Central memory CD8-positive, alpha-beta T cell (primary cell): Measurements from ENCODE around the gene GSTM2.
"Not testable (repeated sequence)": the region's sequence is repeated elsewhere in the genome, so short reads cannot be mapped to it uniquely, and the experiment has no call there.

Source experiments
- ATAC-seq: fragments of 150-1000 bp; cut with Tn5 transposase; replicated peaks from 2 replicates; pipeline ENCODE4 v1.10.0; 2022; ENCODE audit warnings: mild to moderate bottlenecking, moderate FRiP score, moderate number of reproducible peaks; ENCODE audit not compliant: poor library complexity, severe bottlenecking; ENCODE audit errors: extremely low read depth
- DNase-seq, 2 donors: peaks; one replicate each; pipeline ENCODE4 v3.0.0; 2021; ENCODE audit warnings: low spot score in 2 of 2
- H3K27ac Mint-ChIP-seq: one replicate; pipeline ENCODE4 v1.8.0; 2022; ENCODE audit warnings: low read depth, mild to moderate bottlenecking, moderate library complexity, mixed read lengths
- H3K27me3 Mint-ChIP-seq: one replicate; pipeline ENCODE4 v1.8.0; 2022; ENCODE audit warnings: mixed read lengths
- H3K36me3 Mint-ChIP-seq: one replicate; pipeline ENCODE4 v1.8.0; 2022; ENCODE audit warnings: mild to moderate bottlenecking, moderate library complexity, mixed read lengths; ENCODE audit not compliant: insufficient read depth
- H3K4me1 Mint-ChIP-seq: one replicate; pipeline ENCODE4 v1.8.0; 2022; ENCODE audit warnings: mixed read lengths
- H3K4me3 Mint-ChIP-seq: one replicate; pipeline ENCODE4 v1.8.0; 2022; ENCODE audit warnings: mild to moderate bottlenecking, moderate library complexity, mixed read lengths
- H3K9me3 Mint-ChIP-seq: one replicate; pipeline ENCODE4 v1.8.0; 2022; ENCODE audit warnings: mixed read lengths

GSTM2 gene

DNA sequence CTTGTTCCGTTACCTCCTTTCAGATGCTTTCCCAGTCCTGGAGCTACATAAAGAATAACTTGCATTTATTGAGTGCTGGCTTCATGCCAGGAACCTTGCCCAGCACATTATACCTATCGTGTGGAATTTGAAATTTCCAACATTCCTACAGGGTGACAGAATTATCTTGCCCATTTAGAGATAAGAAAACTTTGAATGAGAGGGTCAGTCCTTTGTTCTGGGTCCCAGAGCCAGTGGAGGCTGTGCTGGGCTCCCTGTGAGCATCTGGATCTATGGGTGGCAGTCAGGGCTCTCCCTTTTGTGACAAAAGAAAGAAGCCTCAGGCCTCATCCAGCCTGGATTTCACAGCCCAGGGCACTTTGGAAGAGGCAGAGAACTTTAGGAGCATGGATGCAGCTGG is 8.7 kb upstream of the GSTM2 start:
- Mint-ChIP-seq H3K4me1 (peaks cover 11% of the 10 kb centered on the region), H3K27me3 (no peaks in the 10 kb centered on the region), H3K9me3 (no peaks in the 10 kb centered on the region), H3K4me3 (no peak overlapping the region), H3K36me3 (peaks cover 8% of the 10 kb centered on the region), H3K27ac (no peak overlapping the region)
- ATAC-seq, result no peak
- DNase-seq, result peak in 1 of 2 donors; percentile 2

DNA sequence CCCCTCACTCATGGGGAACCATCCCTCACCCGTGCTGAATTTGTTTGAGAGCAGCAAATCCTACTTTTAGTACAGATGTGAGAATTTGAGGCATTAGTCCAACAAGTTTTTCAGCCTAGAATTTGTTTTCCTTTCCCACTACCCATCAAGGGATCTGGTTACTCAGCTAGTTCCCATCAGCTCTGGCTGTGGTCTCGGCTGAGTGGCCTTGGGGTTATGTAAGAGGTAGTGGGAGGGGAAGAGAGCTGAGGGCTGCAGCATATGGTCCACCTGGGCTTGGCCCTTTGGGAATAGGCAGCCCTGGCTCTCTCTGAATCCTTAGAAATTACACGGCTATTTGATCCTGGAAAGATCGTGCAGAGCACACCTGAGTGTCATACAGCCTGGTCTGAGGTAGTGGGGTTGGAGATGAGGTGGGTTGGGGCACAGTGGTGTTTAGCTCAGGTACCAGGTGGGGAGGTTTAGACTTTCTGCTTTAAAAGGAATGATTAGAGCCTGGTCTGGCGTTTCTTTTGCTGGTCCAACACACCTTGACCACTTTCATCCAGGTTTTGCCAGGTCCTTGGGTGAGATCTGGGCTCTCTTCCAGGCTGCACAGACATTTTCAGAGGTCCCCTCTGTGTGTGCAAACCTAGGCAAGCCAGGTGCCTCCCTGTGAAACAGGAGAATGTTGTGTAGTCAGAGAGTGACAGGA is 7.7 kb upstream of the GSTM2 start:
- Mint-ChIP-seq H3K9me3 (no peaks in the 10 kb centered on the region), H3K4me3 (no peak overlapping the region), H3K36me3 (peaks cover 8% of the 10 kb centered on the region), H3K27me3 (no peaks in the 10 kb centered on the region), H3K27ac (no peak overlapping the region), H3K4me1 (peaks cover 11% of the 10 kb centered on the region)
- ATAC-seq (no peak), DNase-seq (no peak)

DNA sequence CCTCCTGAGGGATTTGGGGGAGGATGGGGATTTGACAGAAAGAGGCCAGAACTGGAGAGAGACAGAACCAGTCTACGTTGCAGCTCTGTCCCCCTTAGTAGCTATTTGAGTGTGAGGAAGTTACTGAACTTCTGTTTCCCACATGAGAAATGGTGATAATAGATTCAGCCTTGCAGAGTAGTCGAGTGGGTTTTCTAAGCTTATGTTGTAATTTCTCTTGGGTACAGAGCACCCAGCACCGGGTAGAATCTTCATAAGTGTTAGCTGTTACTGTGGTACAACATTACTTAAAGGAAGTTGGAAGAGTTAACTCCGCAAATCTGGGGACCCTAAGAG is 7.2 kb upstream of the GSTM2 start:
- H3K9me3 Mint-ChIP-seq, H3K36me3 Mint-ChIP-seq, ATAC-seq, H3K4me3 Mint-ChIP-seq, H3K27me3 Mint-ChIP-seq, H3K27ac Mint-ChIP-seq, H3K4me1 Mint-ChIP-seq, DNase-seq: not testable (repeated sequence)

DNA sequence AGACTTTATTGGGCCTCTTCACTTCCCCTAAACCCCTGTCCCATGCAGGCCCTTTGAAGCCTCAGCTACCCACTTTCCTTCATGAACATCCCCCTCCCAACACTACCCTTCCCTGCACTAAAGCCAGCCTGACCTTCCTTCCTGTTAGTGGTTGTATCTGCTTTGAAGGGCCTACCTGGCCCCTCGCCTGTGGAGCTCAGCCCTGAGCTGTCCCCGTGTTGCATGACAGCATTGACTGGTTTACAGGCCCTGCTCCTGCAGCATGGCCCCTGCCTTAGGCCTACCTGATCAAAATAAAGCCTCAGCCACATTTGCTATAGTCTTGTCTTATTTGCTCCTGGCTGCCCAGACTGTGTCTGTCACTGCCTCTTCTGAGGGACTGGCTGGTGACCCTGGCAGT is 6.5 kb upstream of the GSTM2 start:
- no peak overlapping the region for H3K4me3 Mint-ChIP-seq
- H3K27me3 Mint-ChIP-seq, result no peaks in the 10 kb centered on the region
- H3K4me1 Mint-ChIP-seq, result peaks cover 2% of the 10 kb centered on the region
- H3K9me3 Mint-ChIP-seq, result no peaks in the 10 kb centered on the region
- DNase-seq (no peak), ATAC-seq (no peak)
- H3K27ac Mint-ChIP-seq, result no peak overlapping the region
- peaks cover 2% of the 10 kb centered on the region for H3K36me3 Mint-ChIP-seq

DNA sequence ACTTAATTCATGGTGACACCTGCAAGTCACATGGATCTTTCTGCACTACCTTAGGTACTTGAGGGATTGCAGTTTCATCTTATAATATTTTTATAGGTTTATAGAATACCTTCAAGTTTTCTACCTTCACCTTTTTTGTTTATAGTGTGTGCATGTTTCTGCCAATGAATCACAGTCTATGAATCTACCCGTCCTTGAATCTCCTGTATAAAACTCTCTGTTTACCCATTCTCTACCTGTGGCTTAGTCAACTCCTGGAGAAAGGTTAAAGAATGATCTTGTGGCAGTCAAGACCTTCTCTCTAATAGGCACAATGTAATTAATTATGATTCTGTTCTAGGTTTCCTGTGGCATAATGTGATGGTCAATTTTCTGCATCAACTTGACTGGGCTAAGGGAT is 3.2 kb upstream of the GSTM2 start:
- ATAC-seq (no peak), DNase-seq (no peak)
- Mint-ChIP-seq H3K36me3 (no peaks in the 10 kb centered on the region), H3K4me1 (no peaks in the 10 kb centered on the region), H3K27ac (no peak overlapping the region), H3K9me3 (no peaks in the 10 kb centered on the region), H3K4me3 (no peak overlapping the region), H3K27me3 (no peaks in the 10 kb centered on the region)

DNA sequence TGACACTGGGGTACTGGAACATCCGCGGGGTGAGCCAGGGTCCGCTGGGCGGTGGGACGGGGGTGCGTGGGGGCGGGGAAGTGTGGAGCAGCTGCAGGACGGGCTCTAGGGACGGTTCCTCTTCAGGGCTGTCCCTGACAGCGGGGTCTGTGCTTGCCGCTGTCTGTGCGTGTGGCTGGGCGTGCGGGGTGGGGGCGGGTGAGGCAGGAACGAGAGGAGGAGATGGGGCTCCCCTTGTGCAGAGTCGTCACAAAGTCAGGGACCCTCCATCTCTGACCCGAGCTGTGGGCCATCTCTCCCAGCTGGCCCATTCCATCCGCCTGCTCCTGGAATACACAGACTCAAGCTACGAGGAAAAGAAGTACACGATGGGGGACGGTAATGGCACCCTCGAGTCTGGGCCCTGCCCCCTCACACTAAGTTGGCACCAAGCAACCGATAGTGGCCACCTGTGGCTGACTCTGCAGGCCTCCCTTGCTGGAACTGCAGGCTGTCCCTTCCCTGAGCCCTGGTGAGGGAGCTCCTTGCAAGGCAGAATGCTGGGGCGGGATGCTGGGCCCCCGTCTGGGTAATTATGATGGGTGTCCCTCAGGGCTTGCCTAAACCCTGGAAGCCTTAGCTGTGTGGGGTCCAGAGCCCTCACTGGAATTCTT is 392 bp downstream of the GSTM2 start:
- no peaks in the 10 kb centered on the region for H3K4me1 Mint-ChIP-seq
- peak; percentile 37 for ATAC-seq

DNA sequence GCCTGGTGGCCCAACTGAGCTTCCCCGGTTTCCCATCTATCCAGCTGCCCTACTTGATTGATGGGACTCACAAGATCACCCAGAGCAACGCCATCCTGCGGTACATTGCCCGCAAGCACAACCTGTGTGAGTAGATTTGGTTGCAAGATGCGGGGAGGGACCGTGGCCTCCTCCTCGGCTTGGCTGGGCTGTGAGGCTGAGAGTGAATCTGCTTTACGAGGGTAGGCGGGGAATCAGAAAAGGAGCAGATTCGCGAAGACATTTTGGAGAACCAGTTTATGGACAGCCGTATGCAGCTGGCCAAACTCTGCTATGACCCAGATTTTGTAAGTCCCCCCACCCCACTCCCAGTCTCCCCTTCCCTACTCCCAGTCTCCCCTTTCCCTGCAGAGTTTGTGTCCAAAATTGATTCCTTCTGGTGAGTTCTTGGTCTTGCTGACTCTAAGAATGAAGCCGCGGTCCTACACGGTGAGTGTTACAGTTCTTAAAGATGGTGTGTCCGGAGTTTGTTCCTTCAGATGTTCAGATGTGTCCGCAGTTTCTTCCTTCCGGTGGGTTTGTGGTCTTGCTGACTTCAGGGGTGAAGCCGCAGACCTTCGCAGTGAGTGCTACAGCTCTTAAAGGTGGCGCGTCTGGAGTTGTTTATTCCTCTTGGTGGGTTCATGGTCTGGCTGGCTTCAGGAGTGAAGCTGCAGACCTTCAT is 1.5 kb downstream of the GSTM2 start:
- H3K4me3 Mint-ChIP-seq, result no peak overlapping the region
- DNase-seq, result no peak
- no peak for ATAC-seq
- no peaks in the 10 kb centered on the region for H3K4me1 Mint-ChIP-seq
- H3K36me3 Mint-ChIP-seq, result no peaks in the 10 kb centered on the region
- H3K27me3 Mint-ChIP-seq, result no peaks in the 10 kb centered on the region
- no peaks in the 10 kb centered on the region for H3K9me3 Mint-ChIP-seq
- no peak overlapping the region for H3K27ac Mint-ChIP-seq

More for the DNA sequence above, 392 bp downstream of the GSTM2 start:
- Mint-ChIP-seq H3K27ac (no peak overlapping the region), H3K36me3 (no peaks in the 10 kb centered on the region), H3K27me3 (no peaks in the 10 kb centered on the region), H3K9me3 (no peaks in the 10 kb centered on the region), H3K4me3 (peak overlapping the region; percentile 43)
- DNase-seq, result peak in 1 of 2 donors; percentile 5

DNA sequence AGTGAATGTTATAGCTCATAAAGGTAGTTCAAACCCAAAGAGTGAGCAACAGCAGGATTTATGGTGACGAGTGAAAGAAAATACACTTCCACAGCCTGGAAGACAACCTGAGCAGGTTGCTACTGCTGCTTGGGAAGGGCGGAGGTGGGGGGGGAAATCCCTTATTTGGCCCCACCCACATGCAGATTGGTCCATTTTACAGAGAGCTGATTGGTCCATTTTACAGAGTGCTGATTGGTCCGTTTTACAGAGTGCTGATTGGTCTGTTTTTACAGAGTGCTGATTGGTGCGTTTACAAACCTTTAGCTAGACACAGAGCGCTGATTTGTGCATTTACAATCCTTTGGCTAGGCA is 2.1 kb downstream of the GSTM2 start:
- not testable (repeated sequence) for H3K4me1 Mint-ChIP-seq, DNase-seq, H3K4me3 Mint-ChIP-seq, H3K27me3 Mint-ChIP-seq, H3K27ac Mint-ChIP-seq, ATAC-seq, H3K9me3 Mint-ChIP-seq, H3K36me3 Mint-ChIP-seq

DNA sequence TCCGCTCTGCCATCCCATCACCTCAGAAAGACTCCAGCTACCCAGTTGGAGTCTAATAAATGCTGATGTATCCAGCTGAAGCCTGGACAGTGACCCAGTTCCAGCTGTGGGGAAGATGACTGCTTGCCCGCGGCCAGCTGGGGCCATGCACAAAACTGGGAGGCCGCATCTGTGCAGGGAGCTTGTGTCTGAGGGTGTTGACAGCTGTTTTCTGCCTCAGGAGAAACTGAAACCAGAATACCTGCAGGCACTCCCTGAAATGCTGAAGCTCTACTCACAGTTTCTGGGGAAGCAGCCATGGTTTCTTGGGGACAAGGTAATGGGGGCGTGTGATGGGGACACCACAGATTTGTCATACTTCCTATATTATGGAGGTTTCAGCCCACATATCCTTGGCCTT is 3.2 kb downstream of the GSTM2 start:
- Mint-ChIP-seq H3K9me3 (no peaks in the 10 kb centered on the region), H3K36me3 (no peaks in the 10 kb centered on the region), H3K4me1 (no peaks in the 10 kb centered on the region), H3K27me3 (no peaks in the 10 kb centered on the region), H3K4me3 (no peak overlapping the region), H3K27ac (no peak overlapping the region)
- DNase-seq (peak in 1 of 2 donors; percentile 6), ATAC-seq (no peak)

DNA sequence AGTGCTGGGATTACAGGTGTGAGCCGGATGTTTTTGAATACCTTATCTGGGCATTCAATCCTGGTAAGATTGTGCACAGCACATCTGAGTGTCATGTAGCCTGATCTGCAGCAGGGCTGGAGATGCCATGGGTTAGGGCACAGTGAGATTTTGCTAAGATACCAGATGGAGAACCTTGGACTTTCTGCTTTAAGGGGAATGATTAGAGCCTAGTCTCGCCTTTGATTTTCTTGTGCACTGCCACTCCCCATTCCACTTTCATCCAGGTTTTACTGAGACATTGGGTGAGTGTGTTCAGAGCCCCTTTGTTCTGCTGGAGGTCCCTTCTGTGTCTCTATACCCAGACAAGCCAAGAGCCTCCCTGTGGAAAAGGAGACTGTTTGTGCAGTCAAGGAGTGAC is 6.0 kb downstream of the GSTM2 start:
- not testable (repeated sequence) for H3K4me3 Mint-ChIP-seq, H3K27me3 Mint-ChIP-seq, DNase-seq, H3K27ac Mint-ChIP-seq, ATAC-seq, H3K36me3 Mint-ChIP-seq, H3K9me3 Mint-ChIP-seq, H3K4me1 Mint-ChIP-seq

DNA sequence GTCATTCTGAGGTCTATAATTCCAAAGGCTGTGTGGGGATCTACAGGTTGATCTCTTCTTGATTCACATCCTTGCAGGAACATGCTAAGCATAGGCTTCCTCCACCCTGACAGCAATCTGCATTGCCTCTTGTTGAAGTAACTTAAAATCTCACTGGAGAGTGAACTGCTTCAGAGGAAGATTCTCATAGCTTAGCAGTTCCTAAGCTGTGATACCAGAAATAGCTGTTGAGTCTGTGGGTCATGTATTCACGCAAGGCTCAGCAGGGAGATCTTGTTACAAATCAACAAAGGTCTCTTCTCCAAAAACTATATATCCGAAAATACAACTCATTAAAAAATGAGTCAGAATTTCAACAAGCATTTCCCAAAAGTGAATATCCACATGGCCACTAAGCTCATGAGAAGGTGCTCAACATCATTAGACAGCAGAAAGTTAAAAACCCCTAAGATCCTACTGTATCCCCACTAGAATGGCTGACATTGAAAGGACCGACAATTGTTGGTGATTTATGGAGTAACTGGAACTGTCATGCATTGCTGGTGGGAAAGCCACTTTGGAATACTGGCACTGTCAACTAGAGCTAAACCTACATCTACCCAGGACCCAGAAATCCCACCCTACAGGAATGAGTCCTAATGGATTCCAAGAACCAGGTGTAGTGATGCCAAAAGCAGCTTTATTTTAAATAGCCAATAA is 9.0 kb downstream of the GSTM2 start:
- not testable (repeated sequence) for H3K27me3 Mint-ChIP-seq, H3K4me1 Mint-ChIP-seq, DNase-seq, H3K4me3 Mint-ChIP-seq, H3K36me3 Mint-ChIP-seq, ATAC-seq, H3K9me3 Mint-ChIP-seq, H3K27ac Mint-ChIP-seq

DNA sequence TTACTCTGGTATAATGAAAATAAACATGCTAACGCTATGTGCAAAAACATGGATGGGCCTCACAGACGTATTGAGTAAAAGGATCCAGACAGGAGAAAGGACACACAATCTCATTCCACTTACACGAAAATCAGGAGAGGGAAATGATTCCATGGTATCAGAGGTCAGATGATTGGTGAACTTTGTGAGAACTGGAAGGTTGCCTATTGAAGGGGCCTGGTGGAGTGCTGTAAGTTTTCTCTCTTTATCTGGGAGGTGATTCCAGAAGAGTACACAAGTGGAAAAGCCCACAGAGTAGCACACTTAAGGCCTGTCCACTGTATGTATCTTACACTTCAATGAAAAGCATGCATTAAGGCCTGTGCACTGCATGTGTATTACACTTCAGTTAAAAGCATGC is 9.6 kb downstream of the GSTM2 start:
- no peaks in the 10 kb centered on the region for H3K4me1 Mint-ChIP-seq
- H3K36me3 Mint-ChIP-seq, result no peaks in the 10 kb centered on the region
- no peak for ATAC-seq
- H3K27ac Mint-ChIP-seq, result no peak overlapping the region
- H3K4me3 Mint-ChIP-seq, result no peak overlapping the region
- no peak for DNase-seq
- H3K27me3 Mint-ChIP-seq, result no peaks in the 10 kb centered on the region
- H3K9me3 Mint-ChIP-seq, result no peaks in the 10 kb centered on the region

DNA sequence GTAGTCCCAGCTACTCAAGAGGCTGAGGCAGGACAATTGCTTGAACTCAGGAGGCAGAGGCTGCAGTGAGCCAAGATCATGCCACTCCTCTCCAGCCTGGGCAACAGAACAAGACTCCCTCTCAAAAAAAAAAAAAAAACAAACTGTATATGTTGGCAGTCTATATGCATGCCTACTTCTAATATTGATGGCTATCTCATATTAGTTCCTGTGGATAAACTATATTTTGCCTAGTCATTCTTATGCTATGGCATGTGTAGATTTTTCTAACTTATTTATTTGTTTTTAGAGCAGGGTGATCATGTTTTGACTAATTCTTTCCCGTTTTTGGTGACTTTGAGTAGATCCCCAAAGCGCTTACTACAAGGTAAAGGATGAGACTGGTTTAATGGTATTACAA is 10.8 kb downstream of the GSTM2 start:
- H3K4me1 Mint-ChIP-seq, ATAC-seq, H3K27ac Mint-ChIP-seq, H3K36me3 Mint-ChIP-seq, DNase-seq, H3K27me3 Mint-ChIP-seq, H3K9me3 Mint-ChIP-seq, H3K4me3 Mint-ChIP-seq: not testable (repeated sequence)
